ENCODE data around the gene MRPL10.
"Not testable (repeated sequence)": the region's sequence is repeated elsewhere in the genome, so short reads cannot be mapped to it uniquely, and the experiment has no call there.

Gene MRPL10

DNA sequence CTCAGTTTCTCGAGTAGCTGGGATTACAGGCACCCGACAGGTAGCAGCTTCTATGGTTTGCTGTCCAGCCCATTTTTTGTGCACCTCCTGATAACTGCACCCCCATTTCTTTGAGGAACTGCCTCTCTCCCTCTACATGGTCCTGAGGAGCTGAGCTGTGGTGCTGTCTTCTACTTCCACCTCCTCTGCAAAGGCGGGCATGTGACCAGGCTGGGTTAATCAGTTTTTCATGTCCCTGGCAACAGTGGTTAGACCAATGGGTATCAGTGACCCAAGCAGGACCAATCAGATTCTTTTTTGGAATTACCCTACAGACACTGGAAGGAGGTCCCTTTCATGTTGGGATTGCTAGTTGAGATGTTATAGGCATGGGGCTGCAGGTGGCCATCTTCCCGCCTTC is 57.0 kb downstream of the MRPL10 start:
- Mint-ChIP-seq H3K9me3 (peaks cover 0 to 9% of the 10 kb centered on the region in 2 donors), H3K27me3 (peaks cover 55% of the 10 kb centered on the region), H3K27ac (no peak overlapping the region), H3K4me1 (no peaks in the 10 kb centered on the region), H3K4me3 (no peak overlapping the region)
- no peak for ATAC-seq
- no peak for DNase-seq

DNA sequence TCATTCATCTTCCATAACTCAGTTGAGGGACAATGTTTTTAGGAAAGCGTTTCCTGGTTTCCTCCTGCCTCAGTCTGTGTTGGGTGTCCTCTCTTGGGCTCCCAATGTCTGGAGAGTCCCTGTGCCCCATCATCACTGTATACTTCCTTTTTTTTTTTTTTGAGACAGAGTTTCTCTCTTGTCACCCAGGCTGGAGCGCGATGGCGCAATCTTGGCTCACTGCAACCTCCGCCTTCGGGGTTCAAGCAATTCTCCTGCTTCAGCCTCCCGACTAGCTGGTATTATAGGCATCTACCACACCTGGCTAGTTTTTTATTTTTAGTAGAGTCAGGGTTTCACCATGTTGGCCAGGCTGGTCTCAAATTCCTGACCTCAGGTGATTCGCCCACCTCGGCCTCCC is 57.7 kb downstream of the MRPL10 start:
- ATAC-seq, H3K27ac Mint-ChIP-seq, H3K9me3 Mint-ChIP-seq, H3K4me3 Mint-ChIP-seq, DNase-seq, H3K4me1 Mint-ChIP-seq: not testable (repeated sequence)
- peaks cover 61% of the 10 kb centered on the region for H3K27me3 Mint-ChIP-seq

Measured in stimulated activated naive CD8-positive, alpha-beta T cell treated with anti-CD3 and anti-CD28 coated beads, Interleukin-15, amount 100 ng/mL, for 72 hours (primary cell).